NCI-H524 (cell line): ENCODE results near the gene MAN2A1.

Source experiments
- DNase-seq, 2 experiments: peaks; one replicate each; lab custom pipeline; 2025; lab: John Stamatoyannopoulos, UW

The MAN2A1 gene

GRCh38 chr5:109681763-109682162 lies 8.0 kb upstream of the MAN2A1 start:
- no peak for DNase-seq

- DNase-seq, result no peak
Measured at GRCh38 chr5:109682383-109682782, 7.3 kb upstream of the MAN2A1 start.

GRCh38 chr5:109685916-109686315 lies 3.8 kb upstream of the MAN2A1 start:
- peak in 1 of 2 experiments; percentile 32 for DNase-seq

DNA sequence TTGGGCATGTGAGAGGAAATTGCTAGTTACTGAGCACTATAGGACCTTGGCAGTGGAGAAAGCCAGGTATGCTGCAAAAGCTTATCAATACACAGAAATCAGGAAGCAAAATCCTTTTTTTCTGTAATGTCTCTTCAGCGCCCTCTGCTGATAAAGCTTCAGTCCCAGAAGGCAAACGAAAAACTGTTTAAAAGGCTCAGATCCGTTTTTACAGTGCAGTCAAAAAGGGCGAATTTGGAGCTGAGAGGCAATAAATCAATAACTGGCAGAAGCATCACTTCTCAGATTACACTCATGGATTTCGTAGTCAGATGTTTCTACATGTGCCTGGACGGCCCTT lies 1.1 kb upstream of the MAN2A1 start:
- peak; percentile 48 to 74 for DNase-seq

DNA sequence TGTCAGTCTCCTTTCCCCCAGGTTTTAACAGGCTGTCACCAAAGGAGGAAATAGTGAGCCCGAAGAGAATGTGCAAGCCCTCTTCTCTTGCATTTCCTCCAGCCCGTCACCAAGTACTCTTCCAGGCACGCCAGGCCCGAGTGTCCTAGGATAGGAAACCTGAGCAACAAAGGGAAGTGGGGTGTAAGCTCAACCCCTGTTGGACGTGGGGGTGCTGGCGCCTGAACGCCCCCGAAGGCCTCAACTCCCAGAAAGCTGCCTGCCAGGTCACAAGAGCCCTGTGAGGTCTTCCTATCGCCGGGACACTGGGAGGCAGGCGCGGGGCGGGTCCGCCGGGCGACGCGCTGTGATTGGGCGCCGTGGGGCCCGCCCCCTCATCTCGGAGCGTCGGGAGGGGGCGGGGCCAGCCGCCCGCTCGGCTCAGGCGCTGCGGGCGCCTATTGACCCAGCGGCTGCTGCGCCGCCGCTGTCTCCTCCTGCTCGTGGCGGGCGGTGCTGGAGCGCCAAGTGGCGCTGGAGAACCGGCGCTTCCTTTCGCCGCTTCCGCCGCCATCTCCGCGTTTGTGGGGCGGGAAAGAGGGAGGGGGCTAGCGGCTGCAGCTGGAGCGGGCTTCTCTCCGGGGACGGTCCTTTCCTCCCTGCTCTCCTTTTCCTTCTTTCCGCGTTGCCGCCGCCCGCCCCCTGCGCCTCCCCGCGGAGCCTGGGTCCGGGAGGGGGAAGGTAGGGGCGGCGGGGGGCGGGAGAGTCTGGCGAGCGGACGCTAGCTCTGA lies 572 bp upstream of the MAN2A1 start:
- peak; percentile 81 to 90 for DNase-seq

DNA sequence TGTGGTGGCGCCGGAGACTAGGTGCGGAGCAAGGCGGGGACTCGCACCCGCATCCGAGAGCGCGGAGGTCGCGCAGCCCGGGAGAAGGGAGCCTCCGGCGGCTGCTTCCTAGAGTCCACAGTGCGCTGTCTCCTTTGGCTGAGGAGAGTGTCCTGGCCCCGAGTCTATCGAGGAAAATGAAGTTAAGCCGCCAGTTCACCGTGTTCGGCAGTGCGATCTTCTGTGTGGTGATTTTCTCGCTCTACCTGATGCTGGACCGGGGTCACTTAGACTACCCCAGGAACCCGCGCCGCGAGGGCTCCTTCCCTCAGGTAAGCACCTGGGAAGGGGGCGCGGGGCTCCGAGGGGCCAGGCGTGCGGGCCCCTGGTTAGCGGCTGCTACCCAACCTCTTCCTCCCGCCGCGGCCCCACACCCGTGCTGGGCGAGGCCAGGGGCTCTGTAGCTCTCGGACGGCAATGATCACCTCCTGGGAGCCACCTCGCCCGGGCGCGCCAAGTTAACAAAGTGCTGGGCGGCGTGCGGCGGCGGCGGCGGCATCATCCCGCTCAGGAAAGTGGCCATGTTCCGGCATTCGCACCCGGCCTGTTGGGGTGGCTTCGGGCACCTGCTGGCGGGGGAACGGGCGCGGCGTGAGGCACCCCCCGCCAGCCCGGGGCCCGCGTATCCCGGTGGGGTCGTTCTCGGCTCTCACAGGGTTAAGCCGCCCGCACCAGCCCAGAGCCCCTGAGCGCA lies 681 bp downstream of the MAN2A1 start:
- peak; percentile 19 to 53 for DNase-seq

- peak; percentile 56 to 78 for DNase-seq
Measured at GRCh38 chr5:109690975-109691574, 1.3 kb downstream of the MAN2A1 start.

DNA sequence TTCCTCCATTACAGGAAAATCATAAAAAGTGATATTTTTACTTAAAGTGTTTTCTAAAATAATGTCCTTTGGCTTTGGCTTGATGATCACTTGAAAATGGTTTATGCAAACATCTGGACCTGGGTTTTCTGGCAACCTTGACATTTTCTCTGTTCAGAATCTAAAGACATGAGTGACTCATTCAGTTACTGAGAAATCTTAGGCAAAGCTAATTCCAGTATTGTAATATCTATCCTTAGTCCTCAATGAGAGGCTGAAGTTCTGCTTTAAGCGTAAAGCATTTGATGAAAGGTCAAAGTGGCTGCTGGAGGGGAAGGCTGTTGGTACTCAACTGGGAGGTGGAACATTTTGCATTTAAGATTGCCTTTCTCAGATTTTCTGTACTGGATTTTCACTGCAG lies 2.3 kb downstream of the MAN2A1 start:
- peak in 1 of 2 experiments; percentile 28 for DNase-seq

- DNase-seq, result no peak
Measured at GRCh38 chr5:109692852-109693251, 3.1 kb downstream of the MAN2A1 start.

GRCh38 chr5:109693535-109694400 lies 4.0 kb downstream of the MAN2A1 start:
- no peak for DNase-seq

DNA sequence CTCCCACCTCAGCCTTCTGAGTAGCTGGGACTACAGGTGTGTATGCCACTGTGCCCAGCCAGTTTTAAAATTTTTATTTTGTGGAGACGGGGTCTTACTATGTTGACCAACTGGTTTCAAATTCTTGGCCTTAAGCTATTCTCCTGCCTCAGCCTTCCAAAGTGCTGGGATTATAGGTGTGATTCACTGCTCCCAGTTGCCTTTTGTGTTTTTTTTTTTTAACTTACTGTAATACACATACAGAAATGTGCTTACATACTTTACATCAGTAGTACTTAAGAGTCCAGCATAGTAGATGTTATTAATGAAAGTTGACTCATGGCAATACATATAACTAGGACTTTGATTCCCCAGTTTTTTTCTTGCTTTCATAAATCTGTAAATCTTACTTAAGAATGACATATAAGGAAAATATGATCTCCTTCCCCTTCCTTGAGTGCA lies 4.7 kb downstream of the MAN2A1 start:
- DNase-seq, result no peak

GRCh38 chr5:109695005-109695926 lies 5.5 kb downstream of the MAN2A1 start:
- no peak for DNase-seq

DNA sequence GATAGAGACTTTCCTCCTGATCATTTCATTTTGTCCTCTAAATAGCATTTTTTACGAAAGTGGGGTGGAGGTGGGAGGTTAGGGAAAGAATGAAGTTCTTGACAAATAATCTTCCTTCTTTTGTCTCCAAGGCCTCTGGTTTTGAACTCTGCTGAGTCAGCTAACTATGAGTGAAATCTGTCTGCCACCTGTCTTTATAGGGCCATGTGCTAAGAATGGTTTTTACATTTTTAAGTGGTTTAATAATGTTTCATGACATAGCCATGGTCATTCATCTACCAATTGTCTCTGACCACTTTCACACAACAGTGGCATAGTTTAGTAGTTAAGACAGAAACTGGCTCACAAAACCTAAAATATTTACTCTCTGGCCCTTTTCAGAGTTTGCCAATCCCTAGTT lies 7.6 kb downstream of the MAN2A1 start:
- no peak for DNase-seq

GRCh38 chr5:109700516-109701153 lies 10.9 kb downstream of the MAN2A1 start:
- DNase-seq, result no peak

GRCh38 chr5:109701252-109701651 lies 11.5 kb downstream of the MAN2A1 start:
- no peak for DNase-seq

DNA sequence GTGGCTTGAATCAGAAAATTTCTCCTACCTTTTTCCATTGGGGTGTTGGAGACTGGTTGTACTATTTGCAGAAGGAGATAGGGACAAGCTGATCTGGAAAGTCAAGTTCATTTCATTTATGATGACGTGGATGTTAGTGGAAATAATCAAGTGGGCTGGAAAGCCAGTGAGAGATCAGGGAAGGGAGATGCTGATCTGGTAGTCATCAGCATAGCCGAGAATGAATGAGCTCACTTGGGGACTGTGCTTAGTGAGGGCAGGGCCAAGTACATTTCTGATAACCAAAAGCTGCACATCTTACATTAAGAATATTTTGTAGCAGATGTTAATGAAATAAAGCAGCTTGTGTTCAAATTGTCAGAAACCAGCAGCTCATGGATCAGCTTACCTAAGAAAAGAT lies 12.1 kb downstream of the MAN2A1 start:
- DNase-seq, result peak in 1 of 2 experiments; percentile 17

- DNase-seq, result no peak
Measured at GRCh38 chr5:109703166-109703565, 13.4 kb downstream of the MAN2A1 start.

DNA sequence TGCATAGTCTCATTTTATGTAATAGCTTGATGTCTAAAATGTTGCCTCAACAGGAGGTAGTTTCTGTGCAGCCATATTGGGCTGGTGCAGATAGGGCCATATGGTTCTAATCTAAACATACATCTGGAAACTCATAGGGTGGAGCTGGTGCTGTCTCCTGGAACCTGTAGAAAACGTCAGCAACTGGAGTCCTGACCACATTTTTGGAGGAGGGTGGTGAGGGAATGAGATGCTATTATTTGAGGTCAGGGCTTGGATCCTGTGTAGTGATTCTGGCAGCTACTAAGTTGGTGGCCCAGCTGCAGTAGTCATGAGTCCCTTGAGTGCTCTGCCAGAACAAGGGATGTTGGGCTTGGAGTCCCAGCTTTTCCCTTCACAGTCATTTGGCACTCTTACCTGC lies 14.1 kb downstream of the MAN2A1 start:
- peak in 1 of 2 experiments; percentile 15 for DNase-seq

DNA sequence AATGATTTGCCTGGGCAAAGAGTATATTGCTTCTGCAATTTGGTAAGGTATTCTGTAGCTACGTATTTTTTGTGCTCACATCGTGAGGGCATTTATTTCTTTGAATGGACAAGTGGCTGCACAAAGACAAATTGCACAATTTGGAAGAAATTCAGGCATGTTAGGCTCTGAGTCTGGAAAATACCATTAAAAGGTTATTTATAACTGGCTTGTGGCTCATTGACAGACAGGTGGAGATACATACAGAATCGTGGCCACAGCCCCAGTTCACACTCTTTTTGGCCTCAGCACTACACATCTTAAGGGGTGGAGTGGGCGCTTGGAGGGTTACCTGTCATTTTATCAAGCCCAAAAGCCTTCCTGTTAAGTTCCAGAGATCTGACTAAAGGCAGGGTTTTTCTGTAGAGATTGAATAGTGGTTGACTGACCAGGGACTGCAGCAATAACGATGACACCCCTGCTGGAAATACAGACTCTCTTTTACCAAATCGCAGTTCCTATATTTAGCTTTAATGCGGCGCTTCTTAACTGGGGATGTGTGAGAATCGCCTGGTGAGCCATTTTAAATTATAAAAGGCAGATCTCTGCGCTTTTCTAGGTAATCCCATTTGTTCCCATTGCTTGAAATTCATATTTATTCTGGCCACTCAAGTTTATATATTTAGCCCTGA lies 14.7 kb downstream of the MAN2A1 start:
- DNase-seq, result no peak

GRCh38 chr5:109705596-109705995 lies 15.9 kb downstream of the MAN2A1 start:
- DNase-seq, result no peak
